Transverse colon (tissue), 3 donors: ENCODE data around the gene S100A14.

Source experiments
- CTCF ChIP-seq, 5 experiments: fragments of 200-600 bp in 3 of 5; fragments of 450-650 bp in 2 of 5; sonication (generic) in 3 of 5; IDR thresholded peaks; 1 replicate in 2 of 5; 2 replicates in 3 of 5; pipeline ENCODE4 v1.5.1; 2016 to 2017; ENCODE audit warnings: antibody characterized with exemption in 5 of 5, inconsistent platforms in 3 of 5, mild to moderate bottlenecking in 2 of 5, moderate library complexity in 1 of 5
- EP300 ChIP-seq: sonication (generic); formaldehyde crosslinking; IDR thresholded peaks from one replicate; pipeline ENCODE4 v1.6.1; 2017; ENCODE audit warnings: antibody characterized with exemption, low read depth
- POLR2A ChIP-seq: fragments of 450-650 bp; IDR thresholded peaks from one replicate; pipeline ENCODE4 v1.6.1; 2016; ENCODE audit warnings: antibody characterized with exemption, mild to moderate bottlenecking, moderate library complexity

- TF ChIP-seq CTCF (IDR thresholded peaks at IDR 0.05), result no peak
- no peak for TF ChIP-seq POLR2A
- no peak for TF ChIP-seq EP300
These were observed 1.8 kb downstream of the S100A14 start for GRCh38 chr1:153614189-153614900.
